Neural cell (in vitro differentiated cells): Measurements from ENCODE around the gene CST9.

Source experiments
- EP300 ChIP-seq: fragments of 450-650 bp; conservative IDR thresholded peaks from 2 replicates; pipeline ENCODE4 v1.6.1; 2014; ENCODE audit warnings: antibody characterized with exemption, mild to moderate bottlenecking, moderate library complexity; ENCODE audit not compliant: poor library complexity, severe bottlenecking
- EZH2 ChIP-seq: fragments of 200-600, 300-800 bp; shearing (Covaris generic), sonication (generic); IDR thresholded peaks from 2 replicates; pipeline ENCODE4 v1.6.1; 2014; ENCODE audit warnings: antibody characterized with exemption, low read length, borderline replicate concordance, mild to moderate bottlenecking; ENCODE audit not compliant: insufficient read depth, poor library complexity, severe bottlenecking
- MXI1 ChIP-seq: fragments of 450-650 bp; conservative IDR thresholded peaks from 2 replicates; pipeline ENCODE4 v1.6.1; 2014; ENCODE audit warnings: antibody characterized with exemption, mild to moderate bottlenecking; ENCODE audit not compliant: poor library complexity, severe bottlenecking
- POLR2AphosphoS5 ChIP-seq: IDR thresholded peaks from 2 replicates; pipeline ENCODE4 v1.6.1; 2012
- TF ChIP-seq, protein P1 (sequence below): fragments of 450-650 bp; IDR thresholded peaks from 2 replicates; pipeline ENCODE4 v1.5.1; 2014; ENCODE audit warnings: antibody characterized with exemption, mild to moderate bottlenecking, moderate library complexity; ENCODE audit not compliant: poor library complexity, severe bottlenecking

- TF ChIP-seq EZH2, result no peak
- no peak for TF ChIP-seq EP300
- TF ChIP-seq, protein P1, sequence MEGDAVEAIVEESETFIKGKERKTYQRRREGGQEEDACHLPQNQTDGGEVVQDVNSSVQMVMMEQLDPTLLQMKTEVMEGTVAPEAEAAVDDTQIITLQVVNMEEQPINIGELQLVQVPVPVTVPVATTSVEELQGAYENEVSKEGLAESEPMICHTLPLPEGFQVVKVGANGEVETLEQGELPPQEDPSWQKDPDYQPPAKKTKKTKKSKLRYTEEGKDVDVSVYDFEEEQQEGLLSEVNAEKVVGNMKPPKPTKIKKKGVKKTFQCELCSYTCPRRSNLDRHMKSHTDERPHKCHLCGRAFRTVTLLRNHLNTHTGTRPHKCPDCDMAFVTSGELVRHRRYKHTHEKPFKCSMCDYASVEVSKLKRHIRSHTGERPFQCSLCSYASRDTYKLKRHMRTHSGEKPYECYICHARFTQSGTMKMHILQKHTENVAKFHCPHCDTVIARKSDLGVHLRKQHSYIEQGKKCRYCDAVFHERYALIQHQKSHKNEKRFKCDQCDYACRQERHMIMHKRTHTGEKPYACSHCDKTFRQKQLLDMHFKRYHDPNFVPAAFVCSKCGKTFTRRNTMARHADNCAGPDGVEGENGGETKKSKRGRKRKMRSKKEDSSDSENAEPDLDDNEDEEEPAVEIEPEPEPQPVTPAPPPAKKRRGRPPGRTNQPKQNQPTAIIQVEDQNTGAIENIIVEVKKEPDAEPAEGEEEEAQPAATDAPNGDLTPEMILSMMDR, result no peak
- TF ChIP-seq POLR2AphosphoS5, result no peak
- TF ChIP-seq MXI1, result no peak
Observed at GRCh38 chr20:23644164-23644563, 38.4 kb upstream of the CST9 start.
